A549 treated with AZD2906 at 1 μM for 4 hours (cell line): ENCODE data around the gene MALRD1. TPM values are rescaled to one million over a fixed set of nuclear protein-coding genes. Genes with fewer than 3 reads are reported as not detected.

ENCODE experiments used
- total RNA-seq: library from RNA; stranded (reverse); fragments of 200-300 nt; extraction: Qiagen RNA extraction; gene quantifications from 5 replicates; pipeline ENCODE4 v1.2.3, GENCODE V29; 2022

Gene MALRD1
- total RNA-seq: not detected in 5 replicates

GRCh38 chr10:19048489-19048888 lies at the start of gene MALRD1:
MALRD1 (plus strand) TSS chr10:19048801; CDS start chr10:19048939, 138 bp downstream.

